Measurements from ENCODE around the gene OPHN1. TPM values are rescaled to one million over a fixed set of nuclear protein-coding genes. Genes with fewer than 3 reads are reported as not detected.

The OPHN1 gene
- total RNA-seq, 1 experiment from 2014 or later: 3.3 TPM

DNA sequence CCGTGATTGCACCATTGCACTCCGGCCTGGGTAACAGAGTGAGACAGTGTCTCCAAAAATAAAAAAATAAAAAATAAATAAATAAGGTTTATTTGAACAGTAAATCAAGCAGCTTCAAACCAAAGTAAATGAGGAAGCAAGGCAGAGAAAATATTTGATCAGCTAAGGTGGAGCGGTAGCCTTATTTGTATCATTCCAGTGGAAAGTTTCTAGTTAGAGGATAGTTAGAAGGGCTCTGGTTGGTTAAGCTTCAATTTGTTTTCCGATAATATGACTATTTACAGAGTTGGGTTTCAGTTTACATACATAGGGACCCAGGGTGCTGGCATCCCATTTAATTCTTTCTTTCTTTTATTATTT lies 21.8 kb upstream of the OPHN1 start:
- no peak for TF ChIP-seq EZH2 (IDR thresholded peaks at IDR 0.05; ENCODE audit: borderline replicate concordance, low read depth, low read length, poor library complexity, severe bottlenecking)
- TF ChIP-seq, protein P1, sequence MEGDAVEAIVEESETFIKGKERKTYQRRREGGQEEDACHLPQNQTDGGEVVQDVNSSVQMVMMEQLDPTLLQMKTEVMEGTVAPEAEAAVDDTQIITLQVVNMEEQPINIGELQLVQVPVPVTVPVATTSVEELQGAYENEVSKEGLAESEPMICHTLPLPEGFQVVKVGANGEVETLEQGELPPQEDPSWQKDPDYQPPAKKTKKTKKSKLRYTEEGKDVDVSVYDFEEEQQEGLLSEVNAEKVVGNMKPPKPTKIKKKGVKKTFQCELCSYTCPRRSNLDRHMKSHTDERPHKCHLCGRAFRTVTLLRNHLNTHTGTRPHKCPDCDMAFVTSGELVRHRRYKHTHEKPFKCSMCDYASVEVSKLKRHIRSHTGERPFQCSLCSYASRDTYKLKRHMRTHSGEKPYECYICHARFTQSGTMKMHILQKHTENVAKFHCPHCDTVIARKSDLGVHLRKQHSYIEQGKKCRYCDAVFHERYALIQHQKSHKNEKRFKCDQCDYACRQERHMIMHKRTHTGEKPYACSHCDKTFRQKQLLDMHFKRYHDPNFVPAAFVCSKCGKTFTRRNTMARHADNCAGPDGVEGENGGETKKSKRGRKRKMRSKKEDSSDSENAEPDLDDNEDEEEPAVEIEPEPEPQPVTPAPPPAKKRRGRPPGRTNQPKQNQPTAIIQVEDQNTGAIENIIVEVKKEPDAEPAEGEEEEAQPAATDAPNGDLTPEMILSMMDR (conservative IDR thresholded peaks at IDR 0.05; ENCODE audit: low read depth, low read length): no peak
- no peak overlapping the region for H3K27ac ChIP-seq (ENCODE audit: low read depth, low read length, poor library complexity, severe bottlenecking)
- intact Hi-C loops (cut with micrococcal nuclease; ENCODE audit: unreplicated experiment): no loop called here
- H3K4me1 ChIP-seq (ENCODE audit: insufficient read depth, low read length, poor library complexity, severe bottlenecking): no peaks in the 10 kb centered on the region
- H3K27me3 ChIP-seq (replicated peaks; ENCODE audit: insufficient read depth, low read depth, low read length, poor library complexity): no peaks in the 10 kb centered on the region
- CTCF ChIA-PET: no interaction called here
- no peaks in the 10 kb centered on the region for H3K36me3 ChIP-seq (ENCODE audit: insufficient read depth, low read length, poor library complexity, severe bottlenecking)
- no peak overlapping the region for H3K4me3 ChIP-seq (ENCODE audit: low read depth, low read length, poor library complexity, severe bottlenecking)
- no TSS peak for BruUV-seq (replicated peaks)
- POLR2A ChIA-PET (ENCODE audit: low non-redundant PET): no interaction called here
- DNase-seq (ENCODE audit: low spot score): no peak
- no peaks in the 10 kb centered on the region for H3K9me3 ChIP-seq (ENCODE audit: low read depth, low read length, poor library complexity, severe bottlenecking)

DNA sequence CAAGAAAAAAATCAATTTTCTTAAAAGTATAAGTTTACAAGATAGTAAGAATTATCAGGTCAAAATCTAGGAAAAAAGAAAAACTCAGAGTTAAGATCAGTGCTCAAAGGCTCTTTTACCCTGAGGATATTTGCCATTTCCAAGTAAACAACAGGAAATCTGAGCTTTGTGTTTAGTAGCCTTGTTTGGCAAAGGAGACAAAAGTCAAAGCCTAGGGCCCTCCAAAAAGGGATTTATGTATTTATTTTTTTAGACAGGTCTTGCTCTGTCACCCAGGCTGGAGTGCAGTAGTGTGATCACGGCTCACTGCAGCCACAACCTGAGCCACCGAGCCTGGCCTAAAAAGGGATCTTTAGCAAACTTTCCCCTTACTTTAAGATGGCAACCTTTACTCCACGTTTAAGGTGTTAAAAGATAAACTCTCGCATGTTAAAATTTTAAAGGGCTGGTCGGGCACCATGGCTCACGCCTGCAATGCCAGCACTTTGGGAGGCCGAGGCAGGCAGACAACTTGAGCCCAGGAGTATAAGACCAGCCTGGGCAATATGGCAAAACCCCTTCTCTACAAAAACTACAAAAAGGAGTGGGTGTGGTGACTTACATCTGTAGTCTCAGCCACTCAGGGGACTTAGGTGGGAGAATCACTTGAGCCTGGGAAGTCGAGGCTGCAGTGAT lies 21.3 kb upstream of the OPHN1 start:
- Histone ChIP-seq H3K9me3 (ENCODE audit: low read depth, low read length, poor library complexity, severe bottlenecking) (no peaks in the 10 kb centered on the region), H3K36me3 (ENCODE audit: insufficient read depth, low read length, poor library complexity, severe bottlenecking) (no peaks in the 10 kb centered on the region), H3K27ac (ENCODE audit: low read depth, low read length, poor library complexity, severe bottlenecking) (no peak overlapping the region), H3K27me3 (replicated peaks; ENCODE audit: insufficient read depth, low read depth, low read length, poor library complexity) (no peaks in the 10 kb centered on the region), H3K4me3 (ENCODE audit: low read depth, low read length, poor library complexity, severe bottlenecking) (no peak overlapping the region), H3K4me1 (ENCODE audit: insufficient read depth, low read length, poor library complexity, severe bottlenecking) (no peaks in the 10 kb centered on the region)
- intact Hi-C loops (cut with micrococcal nuclease; ENCODE audit: unreplicated experiment): no loop called here
- no peak for DNase-seq (ENCODE audit: low spot score)
- ChIA-PET CTCF (no interaction called here), POLR2A (ENCODE audit: low non-redundant PET) (no interaction called here)
- no TSS peak for BruUV-seq (replicated peaks)
- TF ChIP-seq EZH2 (IDR thresholded peaks at IDR 0.05; ENCODE audit: borderline replicate concordance, low read depth, low read length, poor library complexity, severe bottlenecking): no peak
- TF ChIP-seq, protein P1 (conservative IDR thresholded peaks at IDR 0.05; ENCODE audit: low read depth, low read length): no peak

DNA sequence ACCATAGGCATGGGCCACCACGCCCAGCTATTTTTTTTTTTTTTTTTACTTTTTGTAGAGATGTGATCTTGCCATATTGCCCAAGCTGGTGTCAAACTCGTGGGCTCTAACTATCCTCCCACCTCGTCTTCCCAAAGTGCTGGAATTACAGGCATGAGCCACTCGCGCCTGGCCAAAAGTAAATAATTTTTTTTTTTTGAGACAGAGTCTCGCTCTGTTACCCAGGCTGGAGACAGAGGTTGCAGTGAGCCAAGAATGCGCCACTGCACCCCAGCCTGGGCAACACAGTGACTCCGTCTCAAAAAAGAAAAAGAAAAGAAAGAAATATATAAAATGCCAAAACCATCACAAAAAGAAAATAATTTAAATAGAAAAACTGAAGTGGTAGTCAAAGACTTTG lies 18.4 kb upstream of the OPHN1 start:
- H3K27ac ChIP-seq (ENCODE audit: low read depth, low read length, poor library complexity, severe bottlenecking): no peak overlapping the region
- POLR2A ChIA-PET (ENCODE audit: low non-redundant PET): no interaction called here
- no peak for TF ChIP-seq EZH2 (IDR thresholded peaks at IDR 0.05; ENCODE audit: borderline replicate concordance, low read depth, low read length, poor library complexity, severe bottlenecking)
- TF ChIP-seq, protein P1 (conservative IDR thresholded peaks at IDR 0.05; ENCODE audit: low read depth, low read length): no peak
- no peaks in the 10 kb centered on the region for H3K27me3 ChIP-seq (replicated peaks; ENCODE audit: insufficient read depth, low read depth, low read length, poor library complexity)
- H3K36me3 ChIP-seq (ENCODE audit: insufficient read depth, low read length, poor library complexity, severe bottlenecking): no peaks in the 10 kb centered on the region
- CTCF ChIA-PET: no interaction called here
- H3K4me1 ChIP-seq (ENCODE audit: insufficient read depth, low read length, poor library complexity, severe bottlenecking): no peaks in the 10 kb centered on the region
- intact Hi-C loops (cut with micrococcal nuclease; ENCODE audit: unreplicated experiment): no loop called here
- no peaks in the 10 kb centered on the region for H3K9me3 ChIP-seq (ENCODE audit: low read depth, low read length, poor library complexity, severe bottlenecking)
- no peak overlapping the region for H3K4me3 ChIP-seq (ENCODE audit: low read depth, low read length, poor library complexity, severe bottlenecking)
- BruUV-seq (replicated peaks): no TSS peak
- no peak for DNase-seq (ENCODE audit: low spot score)

All from A673 (cell line).